Fibroblast of skin of scalp (primary cell): ENCODE results near the gene BTBD16.

Experiments used
- DNase-seq: peaks from one replicate; pipeline ENCODE4 v3.0.0-alpha.2; 2013

Gene BTBD16

DNA sequence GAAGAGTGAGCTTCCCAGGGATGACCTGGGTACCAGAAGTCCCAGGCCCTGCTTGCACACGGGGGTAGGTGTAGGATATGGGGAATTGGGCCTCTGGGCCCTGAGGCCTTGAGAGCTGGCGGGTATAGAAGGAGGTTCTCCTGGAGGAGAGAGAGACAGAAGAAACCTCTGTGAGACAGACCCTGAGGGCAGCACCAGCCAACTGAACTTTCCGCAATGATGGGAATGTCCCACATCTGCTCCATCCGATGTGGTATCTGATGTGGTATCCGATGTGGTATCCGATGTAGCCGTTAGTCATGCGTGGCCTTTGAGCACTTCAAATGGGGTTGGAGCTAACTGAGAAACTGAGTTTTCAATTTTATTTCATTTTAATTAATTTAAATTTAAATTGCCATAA is 72.8 kb downstream of the BTBD16 start:
- DNase-seq = no peak

DNA sequence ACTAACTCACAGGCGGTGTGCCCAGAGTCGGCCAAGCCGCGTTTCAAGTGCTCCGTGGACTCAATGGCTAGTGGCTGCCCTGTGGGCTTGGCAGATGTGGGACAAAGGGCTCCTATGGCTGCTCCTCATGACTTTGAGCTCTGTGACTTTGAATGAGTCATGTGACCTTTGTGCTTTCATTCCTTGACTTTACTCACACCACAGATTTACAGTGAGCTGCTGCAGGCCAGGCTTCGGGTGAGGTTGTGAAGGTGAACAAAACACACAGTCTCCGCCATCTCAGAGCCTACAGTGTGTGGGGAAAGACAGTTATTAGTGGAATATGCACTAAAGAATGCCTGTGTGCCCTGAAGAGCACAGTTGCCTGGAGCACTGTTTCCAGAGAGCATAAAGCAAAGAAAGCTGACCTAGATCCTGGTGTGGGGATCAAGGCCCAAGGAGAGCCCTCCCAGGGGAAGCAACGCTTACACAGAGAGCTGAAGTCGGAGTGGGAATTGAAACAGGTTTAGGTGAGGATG is 73.7 kb downstream of the BTBD16 start:
- DNase-seq = no peak

DNA sequence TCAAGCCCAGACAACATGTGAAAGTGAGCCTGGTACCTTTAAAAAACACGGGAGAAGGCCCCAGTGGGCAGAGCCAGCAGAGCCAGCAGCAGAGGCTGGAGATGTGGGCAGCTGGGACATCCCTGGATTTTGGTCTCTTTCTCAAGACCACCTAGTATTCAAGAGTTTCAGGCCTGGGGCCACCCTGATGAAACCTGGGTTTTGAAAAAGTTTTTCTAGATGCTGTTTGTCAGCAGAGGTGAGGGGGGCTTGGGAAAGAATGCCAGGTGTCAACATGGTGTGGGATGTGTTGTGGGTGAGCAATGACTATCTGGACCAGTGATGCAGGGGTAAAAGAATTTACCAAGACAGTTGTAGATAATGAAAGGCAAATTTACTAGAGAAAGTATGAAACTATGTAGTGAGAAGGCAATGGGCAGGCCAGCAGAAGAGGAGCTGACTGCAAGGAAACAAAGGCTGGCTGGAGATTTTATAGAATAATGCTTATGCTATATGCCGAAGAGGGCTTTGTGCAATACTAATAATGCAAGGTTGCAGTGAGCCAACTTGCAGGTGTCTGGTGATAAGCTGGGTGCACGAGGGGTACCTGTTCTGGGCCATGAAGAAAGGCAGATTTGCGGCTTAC is 75.3 kb downstream of the BTBD16 start:
- no peak for DNase-seq

DNA sequence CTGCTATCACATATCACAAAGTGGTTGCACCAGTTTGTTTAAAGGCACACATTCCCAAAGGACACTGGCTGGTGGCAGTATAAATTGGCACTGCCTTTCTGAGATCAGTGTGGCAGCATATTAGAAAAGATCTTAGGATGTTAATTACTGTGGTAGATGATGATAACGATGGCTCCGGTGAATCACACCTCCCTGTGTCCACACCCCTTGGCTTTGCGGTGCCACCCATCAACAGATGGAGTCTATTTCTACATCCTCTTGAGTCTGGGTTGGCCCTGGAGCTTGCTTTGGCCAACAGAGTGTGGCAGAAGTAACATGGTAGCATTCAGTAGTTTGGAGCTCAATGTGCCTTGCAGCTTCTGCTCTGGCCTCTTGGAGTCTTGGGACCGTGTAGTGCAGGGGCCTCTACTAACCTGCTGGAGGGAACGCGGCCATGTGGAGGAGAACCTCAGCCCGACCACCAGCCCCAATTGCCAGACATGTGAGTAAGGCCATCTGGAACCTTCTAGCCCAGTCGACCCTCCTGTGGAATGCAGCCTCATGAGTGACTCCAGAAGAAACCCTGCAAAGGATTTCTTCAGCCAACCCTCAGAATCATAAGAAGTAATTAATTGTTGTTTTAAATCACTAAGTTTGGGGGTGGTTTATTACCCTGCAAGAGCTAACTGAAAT is 76.2 kb downstream of the BTBD16 start:
- no peak for DNase-seq

GRCh38 chr10:122348512-122348911 is 77.4 kb downstream of the BTBD16 start:
- no peak for DNase-seq

- DNase-seq = no peak
These were observed 77.9 kb downstream of the BTBD16 start for GRCh38 chr10:122348935-122349361.

DNA sequence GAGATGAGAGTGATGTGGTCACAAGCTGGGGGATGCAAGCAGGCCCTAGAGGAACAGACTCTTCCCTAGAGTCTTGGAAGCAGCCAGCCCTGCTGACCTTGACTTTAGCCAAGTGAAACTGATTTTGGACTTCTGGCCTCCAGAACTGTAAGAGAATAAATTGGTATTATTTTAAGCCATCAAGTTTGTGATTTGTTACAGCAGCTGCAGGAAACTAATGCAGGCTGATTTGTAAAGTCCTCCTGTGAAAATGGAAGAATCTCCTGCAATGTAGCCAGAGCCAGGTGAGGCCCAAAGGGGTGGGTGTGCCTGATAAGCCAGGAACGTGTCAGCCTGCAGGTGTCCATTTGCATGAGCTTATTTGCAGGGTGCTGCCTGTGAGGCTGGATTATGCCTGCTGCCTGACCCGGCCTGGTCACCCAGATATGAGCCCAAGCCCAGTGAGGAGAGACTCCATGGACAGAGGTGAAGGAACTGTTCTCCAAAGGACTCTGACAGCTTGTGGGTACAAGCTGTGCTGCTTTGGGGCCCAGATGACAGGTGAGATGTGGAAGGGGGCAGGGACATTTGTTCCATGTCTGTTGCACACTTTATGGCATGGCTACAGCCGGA is 78.8 kb downstream of the BTBD16 start:
- no peak for DNase-seq

- DNase-seq = no peak
These were observed 79.8 kb downstream of the BTBD16 start for GRCh38 chr10:122350893-122351292.

DNA sequence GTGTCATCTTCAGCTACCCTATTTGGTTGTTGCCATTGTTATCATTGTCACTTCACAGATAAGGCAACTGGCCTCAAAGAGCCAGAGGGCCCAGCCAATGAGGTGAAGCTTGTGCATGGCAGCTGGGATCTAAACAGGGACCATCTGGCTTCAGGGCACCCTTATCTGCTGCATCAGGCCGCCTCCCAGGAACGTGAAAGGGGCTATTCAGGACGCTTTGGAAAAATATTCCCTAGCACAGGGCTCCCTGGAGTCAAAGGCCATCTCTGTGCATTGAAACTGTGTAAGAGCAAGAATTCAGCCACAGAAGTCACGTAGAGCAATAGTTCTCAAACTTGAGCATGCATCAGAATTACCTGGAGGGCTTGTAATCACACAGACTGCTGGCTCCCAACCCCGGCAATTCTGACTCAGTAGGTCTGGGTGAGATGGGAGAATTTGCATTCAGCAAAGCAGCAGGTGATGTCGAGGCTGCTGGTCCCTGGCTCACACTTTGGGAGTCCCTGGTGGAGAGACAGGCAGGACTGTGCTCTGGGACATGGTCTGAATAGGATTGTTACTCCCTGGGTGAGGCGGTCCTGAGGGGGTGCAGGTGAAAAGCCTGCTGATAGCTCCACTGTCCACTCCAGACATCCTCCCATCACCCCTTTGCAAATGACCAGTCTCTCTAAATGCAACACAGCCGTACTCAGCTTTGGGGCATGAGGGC is 81.9 kb downstream of the BTBD16 start:
- no peak for DNase-seq

- no peak for DNase-seq
These were observed 83.3 kb downstream of the BTBD16 start for GRCh38 chr10:122354383-122354782.

- no peak for DNase-seq
These were observed 86.6 kb downstream of the BTBD16 start for GRCh38 chr10:122357685-122358084.

GRCh38 chr10:122359621-122360020 is 88.5 kb downstream of the BTBD16 start:
- no peak for DNase-seq

DNA sequence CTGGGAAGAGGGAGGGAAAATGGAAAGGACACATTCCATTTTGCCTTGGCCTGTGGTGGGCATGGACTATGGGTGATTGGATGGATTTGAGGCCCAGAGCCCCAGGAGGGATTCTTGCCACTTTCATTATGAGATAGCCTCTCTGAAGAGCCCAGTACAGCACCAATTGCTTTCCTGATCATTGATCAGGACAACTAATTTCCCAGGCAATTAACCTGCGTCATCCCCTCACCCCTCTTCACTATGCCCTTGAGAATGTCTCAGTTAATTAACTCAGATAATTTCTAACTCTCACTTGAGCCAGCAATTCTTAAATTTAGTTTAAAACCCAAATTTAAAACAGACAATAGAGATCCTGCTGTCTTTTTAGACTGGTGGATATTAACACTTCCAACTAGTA is 90.0 kb downstream of the BTBD16 start:
- no peak for DNase-seq

DNA sequence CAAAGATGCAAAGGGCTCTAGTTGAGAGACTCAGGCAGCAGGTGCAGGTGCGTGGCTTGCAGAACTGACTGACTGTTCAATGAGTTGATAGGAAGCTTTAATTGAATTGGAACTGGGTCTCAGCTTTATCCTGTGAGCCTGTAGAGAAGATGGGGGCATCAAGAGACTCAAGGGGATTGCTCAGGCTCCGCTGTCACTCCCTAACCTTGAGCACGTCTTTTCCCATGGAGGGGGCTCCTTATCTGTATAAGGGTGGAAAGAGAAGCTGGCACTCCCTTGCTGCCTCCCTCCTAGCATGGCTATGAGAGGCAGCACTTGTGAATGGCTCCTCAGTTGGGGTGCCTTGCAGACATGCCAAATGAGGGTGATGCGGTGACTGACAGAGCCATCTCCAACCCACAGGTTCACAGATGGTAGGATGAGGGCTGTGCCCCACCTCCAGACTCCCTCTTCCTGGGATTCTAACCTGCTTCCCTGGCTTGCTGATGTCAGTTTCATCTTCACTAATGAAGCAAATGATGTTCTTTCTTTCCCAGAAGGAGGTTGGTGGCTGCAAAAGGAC is 91.0 kb downstream of the BTBD16 start:
- DNase-seq = no peak

DNA sequence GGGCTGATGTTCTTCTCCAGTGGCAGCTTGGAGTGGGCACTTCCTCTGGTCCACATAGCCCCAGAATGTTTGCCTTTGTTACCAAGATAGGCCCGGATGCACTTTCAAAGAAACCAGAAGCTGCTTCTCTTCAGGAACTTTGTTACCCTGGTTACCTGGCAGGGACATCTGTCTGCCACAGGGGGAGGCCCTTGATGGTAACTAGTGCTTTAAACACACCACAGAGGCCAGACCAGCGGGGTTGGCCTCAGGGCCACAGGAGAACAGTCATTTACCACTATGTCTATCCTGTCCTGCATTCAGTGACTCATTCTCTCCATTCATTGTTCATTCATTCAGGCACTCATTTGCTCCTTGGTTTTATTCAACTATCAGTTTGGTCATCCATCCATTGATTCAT is 91.5 kb downstream of the BTBD16 start:
- DNase-seq = no peak

- no peak for DNase-seq
These were observed 92.2 kb downstream of the BTBD16 start for GRCh38 chr10:122363311-122363710.

DNA sequence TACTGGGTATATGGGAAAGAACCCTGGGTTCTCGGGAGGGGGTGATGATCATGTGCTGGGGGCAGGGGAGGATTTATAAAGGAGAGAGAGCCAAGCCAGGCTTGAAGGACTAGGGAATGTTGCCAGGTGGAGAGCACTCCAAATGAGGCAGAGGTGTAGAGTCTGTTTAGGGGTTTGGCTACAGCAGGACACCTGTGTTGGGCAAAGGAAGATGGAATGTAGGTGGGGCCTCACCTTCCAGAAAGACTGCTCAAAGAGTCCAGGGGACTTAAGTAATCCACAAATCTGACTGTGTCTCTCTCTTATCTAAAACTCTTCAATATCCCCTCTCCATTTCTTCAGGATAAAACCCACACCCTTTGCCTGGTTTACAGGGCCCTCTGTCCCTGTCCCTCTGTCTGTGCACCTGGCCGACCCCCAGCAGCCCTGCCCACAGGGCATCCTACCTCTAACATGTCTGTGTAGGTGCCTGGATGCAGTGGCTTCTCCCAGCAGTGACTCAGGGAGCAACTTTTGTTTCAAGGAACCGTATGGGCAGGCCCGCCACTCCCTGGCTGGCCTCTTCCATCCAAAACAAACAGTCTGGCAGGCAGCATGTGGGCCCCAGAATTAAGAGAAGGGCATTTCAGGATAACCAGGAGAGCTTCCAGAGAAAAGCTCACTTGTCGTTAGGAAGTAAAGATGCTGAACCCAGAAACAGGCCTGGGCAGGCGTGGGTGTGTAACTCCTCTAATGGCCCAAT is 92.8 kb downstream of the BTBD16 start:
- no peak for DNase-seq

DNA sequence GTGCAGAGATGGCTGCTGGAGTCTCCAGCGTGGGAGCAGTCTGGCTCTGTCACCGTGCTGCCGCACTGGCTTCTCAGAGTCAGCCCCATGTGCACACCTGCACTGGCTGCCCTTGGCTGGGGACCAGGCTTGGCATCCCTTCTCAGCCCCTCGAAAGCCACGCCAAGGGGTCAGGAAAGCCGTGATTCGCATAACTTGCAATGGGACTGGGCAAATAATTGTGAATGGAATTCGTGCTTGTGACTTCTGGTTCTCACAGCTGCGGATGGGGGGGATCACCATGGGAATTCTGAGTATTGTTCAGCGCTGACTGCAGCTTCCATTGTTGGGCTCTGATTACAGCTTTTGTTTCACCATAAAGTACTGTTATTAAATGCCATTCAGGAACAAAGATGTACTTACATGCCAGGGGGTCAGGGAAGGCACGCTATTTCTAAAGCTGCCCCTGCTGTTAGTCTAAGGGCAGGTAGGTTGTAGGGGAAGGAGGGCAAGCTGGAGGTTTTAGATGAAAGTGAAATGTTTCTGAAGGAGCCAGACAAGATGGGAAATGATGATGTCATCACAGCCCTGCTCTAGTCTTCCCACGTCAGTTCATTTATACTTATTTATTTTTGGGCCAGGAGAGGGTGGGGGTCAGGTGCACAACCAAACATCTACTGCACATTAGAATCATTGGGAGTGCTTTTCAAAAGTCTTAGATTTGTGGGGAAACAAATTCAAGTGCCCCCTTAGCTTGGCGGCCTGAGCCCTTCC is 97.6 kb downstream of the BTBD16 start:
- DNase-seq = no peak

- no peak for DNase-seq
These were observed 102.0 kb downstream of the BTBD16 start for GRCh38 chr10:122373108-122373507.

DNA sequence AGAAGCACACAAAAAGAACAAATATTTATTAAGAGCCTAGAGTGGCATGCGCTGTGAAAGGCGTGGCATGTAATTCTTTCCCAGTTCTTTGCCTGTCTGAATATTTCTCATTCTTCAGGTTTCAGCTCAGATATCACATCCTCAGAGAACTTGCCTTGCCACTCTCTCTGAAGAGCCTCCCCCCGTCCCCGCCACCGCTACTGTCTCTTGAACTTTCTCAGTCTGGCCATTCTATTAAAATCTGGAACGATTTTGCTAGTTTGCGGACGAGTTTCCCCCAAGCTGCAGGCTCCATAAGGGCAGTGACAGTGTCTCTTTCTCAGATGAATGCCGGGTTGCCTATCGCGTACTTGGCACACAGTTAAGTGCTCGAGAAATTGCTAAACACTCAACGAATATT is 102.6 kb downstream of the BTBD16 start:
- DNase-seq = peak; percentile 35

DNA sequence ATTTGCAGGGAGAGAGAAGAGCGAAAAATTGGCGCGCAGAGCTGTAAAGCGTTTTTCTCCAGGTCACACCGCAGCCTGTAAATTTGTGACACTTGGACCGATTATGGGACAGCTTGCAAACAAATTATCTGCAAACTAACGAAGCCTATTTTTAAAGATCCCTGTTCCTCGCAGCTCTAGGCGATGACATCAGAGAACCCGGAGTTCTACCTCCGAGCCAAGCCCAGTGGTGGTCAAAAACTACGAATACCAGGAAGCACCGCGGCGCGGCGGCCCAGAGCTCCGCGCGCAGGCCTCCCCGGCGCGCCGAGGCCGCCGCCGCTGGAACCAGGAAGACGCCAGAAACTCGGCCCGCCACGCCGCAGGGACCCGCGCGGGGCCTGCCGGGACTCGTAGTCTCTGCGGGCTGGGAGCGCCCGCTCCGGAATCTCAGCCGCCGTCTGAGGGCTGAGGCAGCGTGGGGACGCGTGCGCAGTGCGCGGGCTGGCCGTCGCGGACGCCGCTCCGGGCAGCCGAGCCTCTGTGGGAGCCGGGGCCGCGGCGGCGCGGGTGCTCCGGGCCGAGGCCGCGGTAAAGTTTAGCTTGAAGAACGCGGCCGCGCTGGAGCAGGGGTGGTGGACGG is 103.3 kb downstream of the BTBD16 start, which contains the start of gene PLEKHA1:
Gene PLEKHA1, plus strand, starts transcription at position 472 of the 622 bp plus-strand sequence. CDS start 18,493 bp downstream, outside the sequence.
- peak; percentile 97 for DNase-seq
